Nephron progenitor cell (in vitro differentiated cells): ENCODE data around the gene ZGRF1.
"Not testable (repeated sequence)": the region's sequence is repeated elsewhere in the genome, so short reads cannot be mapped to it uniquely, and the experiment has no call there.

Experiments used
- DNase-seq: peaks from one replicate; pipeline ENCODE4 v3.0.0; 2021
- H3K27ac Mint-ChIP-seq: 2 replicates; pipeline ENCODE4 v1.8.0; 2021; ENCODE audit warnings: mild to moderate bottlenecking, moderate library complexity, mixed read lengths
- H3K27me3 Mint-ChIP-seq: 2 replicates; pipeline ENCODE4 v1.8.0; 2021; ENCODE audit warnings: mild to moderate bottlenecking, low read depth, mixed read lengths; ENCODE audit not compliant: poor library complexity
- H3K36me3 Mint-ChIP-seq: 2 replicates; pipeline ENCODE4 v1.8.0; 2021; ENCODE audit warnings: low read depth, mixed read lengths
- H3K4me1 Mint-ChIP-seq: 2 replicates; pipeline ENCODE4 v1.8.0; 2021; ENCODE audit warnings: mixed read lengths
- H3K4me3 Mint-ChIP-seq: 2 replicates; pipeline ENCODE4 v1.8.0; 2021; ENCODE audit warnings: mild to moderate bottlenecking, moderate library complexity, mixed read lengths
- H3K9me3 Mint-ChIP-seq: 2 replicates; pipeline ENCODE4 v1.8.0; 2021; ENCODE audit warnings: mild to moderate bottlenecking, moderate library complexity, mixed read lengths
- TF ChIP-seq, protein P1 (sequence below): fragments of 200-600 bp; sonication (generic); IDR thresholded peaks from 2 replicates; pipeline ENCODE4 v1.5.0; 2021; ENCODE audit warnings: antibody characterized with exemption

Gene ZGRF1

DNA sequence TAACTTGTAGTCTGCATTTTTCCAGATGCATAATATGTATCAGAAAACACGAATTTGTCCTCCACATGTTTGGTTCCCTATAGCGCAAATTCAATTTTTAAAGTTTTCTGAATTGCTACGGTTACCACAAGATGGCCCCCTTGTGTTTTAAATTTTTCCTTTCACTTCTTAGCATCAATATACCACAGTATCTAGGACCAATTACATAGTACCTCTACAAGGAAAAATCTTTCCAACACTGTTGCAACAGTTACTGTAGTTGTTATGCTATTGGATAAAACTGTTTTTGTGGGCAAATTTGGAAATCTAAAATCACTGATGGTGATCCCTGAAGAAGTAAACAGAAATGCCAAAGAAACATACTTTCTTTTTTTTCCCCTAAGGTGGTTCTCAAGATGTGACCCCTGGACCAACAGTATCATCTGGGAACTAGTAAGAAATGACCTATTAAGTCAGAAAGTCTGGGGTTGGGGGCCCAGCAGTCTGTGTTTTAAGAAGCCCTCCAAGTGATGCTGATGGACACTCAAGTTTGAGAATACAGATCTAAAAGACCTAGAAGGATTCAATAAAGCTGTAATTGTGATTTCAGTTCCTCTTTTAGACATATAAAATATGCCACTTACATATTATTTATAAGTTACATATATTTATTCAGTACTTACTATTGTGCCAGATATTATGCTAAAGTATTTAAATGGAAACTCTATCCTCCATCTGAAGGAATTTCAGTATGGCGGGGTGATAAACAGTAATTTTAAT is 3.1 kb downstream of the ZGRF1 start:
- Mint-ChIP-seq H3K27me3 (no peaks in the 10 kb centered on the region), H3K4me3 (no peak overlapping the region), H3K27ac (no peak overlapping the region), H3K4me1 (peaks cover 5% of the 10 kb centered on the region), H3K36me3 (peaks cover 3% of the 10 kb centered on the region), H3K9me3 (no peaks in the 10 kb centered on the region)
- TF ChIP-seq, protein P1, sequence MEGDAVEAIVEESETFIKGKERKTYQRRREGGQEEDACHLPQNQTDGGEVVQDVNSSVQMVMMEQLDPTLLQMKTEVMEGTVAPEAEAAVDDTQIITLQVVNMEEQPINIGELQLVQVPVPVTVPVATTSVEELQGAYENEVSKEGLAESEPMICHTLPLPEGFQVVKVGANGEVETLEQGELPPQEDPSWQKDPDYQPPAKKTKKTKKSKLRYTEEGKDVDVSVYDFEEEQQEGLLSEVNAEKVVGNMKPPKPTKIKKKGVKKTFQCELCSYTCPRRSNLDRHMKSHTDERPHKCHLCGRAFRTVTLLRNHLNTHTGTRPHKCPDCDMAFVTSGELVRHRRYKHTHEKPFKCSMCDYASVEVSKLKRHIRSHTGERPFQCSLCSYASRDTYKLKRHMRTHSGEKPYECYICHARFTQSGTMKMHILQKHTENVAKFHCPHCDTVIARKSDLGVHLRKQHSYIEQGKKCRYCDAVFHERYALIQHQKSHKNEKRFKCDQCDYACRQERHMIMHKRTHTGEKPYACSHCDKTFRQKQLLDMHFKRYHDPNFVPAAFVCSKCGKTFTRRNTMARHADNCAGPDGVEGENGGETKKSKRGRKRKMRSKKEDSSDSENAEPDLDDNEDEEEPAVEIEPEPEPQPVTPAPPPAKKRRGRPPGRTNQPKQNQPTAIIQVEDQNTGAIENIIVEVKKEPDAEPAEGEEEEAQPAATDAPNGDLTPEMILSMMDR = peak; percentile 54
- DNase-seq = no peak

DNA sequence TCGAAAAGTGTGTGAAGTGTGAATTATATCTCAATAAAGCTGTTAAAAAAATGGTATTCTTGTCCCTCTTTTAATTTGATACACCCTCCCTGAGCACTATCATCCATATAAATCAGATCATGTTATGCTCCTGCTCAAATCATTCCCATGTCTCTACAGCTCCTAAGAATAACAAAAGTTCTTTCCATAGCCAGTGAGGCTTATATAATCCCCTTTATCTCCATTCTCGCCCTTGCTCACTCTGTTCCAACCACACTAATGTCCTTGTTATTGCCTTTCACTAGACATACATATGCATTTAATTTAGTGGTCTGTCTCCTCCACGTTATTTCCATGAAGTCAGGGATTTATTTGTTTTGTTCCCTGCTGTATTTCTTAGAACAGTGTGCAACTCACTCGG is 10.5 kb downstream of the ZGRF1 start:
- H3K4me1 Mint-ChIP-seq = no peaks in the 10 kb centered on the region
- no peaks in the 10 kb centered on the region for H3K27me3 Mint-ChIP-seq
- H3K27ac Mint-ChIP-seq = no peak overlapping the region
- no peaks in the 10 kb centered on the region for H3K9me3 Mint-ChIP-seq
- peaks cover 34% of the 10 kb centered on the region for H3K36me3 Mint-ChIP-seq
- TF ChIP-seq, protein P1 = no peak
- no peak overlapping the region for H3K4me3 Mint-ChIP-seq
- no peak for DNase-seq

DNA sequence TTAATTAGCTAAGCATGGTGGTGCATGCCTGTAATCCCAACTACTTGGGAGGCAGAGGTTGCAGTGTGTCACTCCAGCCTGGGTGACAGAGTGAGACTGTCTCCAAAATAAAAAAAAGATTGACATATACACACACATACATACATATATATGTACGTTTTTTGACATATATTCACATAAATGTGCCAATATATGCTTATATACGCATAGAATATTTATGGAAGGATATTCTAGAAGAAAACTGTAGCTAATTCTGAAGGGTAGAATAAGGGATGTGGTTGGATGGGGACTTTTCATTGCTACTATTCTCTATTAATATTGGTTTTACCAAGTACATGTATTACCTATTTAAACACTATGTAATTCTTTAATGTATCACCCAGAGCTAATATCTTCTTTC is 19.7 kb downstream of the ZGRF1 start:
- no peaks in the 10 kb centered on the region for H3K4me1 Mint-ChIP-seq
- DNase-seq = no peak
- TF ChIP-seq, protein P1 = no peak
- no peaks in the 10 kb centered on the region for H3K9me3 Mint-ChIP-seq
- H3K4me3 Mint-ChIP-seq = no peak overlapping the region
- H3K36me3 Mint-ChIP-seq = peaks cover 47% of the 10 kb centered on the region
- H3K27me3 Mint-ChIP-seq = peaks cover 3% of the 10 kb centered on the region
- H3K27ac Mint-ChIP-seq = no peak overlapping the region

DNA sequence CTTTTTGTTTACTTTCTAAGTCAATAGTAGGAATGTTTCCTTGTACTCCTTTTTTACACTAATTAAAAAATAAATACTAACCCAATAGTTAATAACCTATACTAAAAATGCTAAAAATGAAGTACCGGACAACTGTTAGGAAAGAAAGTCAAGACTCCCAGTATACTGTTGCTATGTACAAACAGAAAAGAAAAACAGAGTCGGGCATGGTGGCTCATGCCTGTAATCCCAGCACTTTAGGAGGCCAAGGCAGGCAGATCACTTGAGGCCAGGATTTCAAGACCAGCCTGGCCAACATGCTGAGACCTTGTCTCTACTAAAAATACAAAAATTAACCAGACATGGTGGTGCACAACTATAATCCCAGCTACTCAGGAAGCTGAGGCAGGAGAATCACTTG is 23.9 kb downstream of the ZGRF1 start:
- DNase-seq, H3K27me3 Mint-ChIP-seq, H3K4me1 Mint-ChIP-seq, H3K27ac Mint-ChIP-seq, H3K4me3 Mint-ChIP-seq, H3K9me3 Mint-ChIP-seq: not testable (repeated sequence)
- H3K36me3 Mint-ChIP-seq = peaks cover 44% of the 10 kb centered on the region

DNA sequence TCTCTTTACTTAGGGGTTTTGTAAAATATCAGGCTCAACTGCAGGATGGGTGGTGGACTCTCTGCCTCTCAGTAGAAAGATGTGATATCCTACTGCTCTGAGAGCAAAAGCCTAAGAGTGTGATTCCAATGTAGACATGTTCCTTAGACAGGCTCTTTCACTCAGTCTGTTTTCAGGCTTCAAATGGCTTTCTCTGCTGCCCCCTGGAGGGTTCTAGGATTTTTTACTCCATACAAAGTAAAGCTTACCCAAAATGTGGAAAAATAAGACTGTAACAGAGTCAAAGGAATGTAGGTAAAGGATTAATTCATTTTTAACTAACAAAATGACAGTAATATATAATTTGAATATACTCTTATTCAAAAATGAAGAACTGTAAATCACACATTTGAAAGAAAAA is 32.1 kb downstream of the ZGRF1 start:
- H3K4me3 Mint-ChIP-seq = no peak overlapping the region
- H3K4me1 Mint-ChIP-seq = no peaks in the 10 kb centered on the region
- no peaks in the 10 kb centered on the region for H3K27me3 Mint-ChIP-seq
- peak; percentile 50 for DNase-seq
- TF ChIP-seq, protein P1 = peak; percentile 67
- no peaks in the 10 kb centered on the region for H3K9me3 Mint-ChIP-seq
- H3K36me3 Mint-ChIP-seq = peaks cover 28% of the 10 kb centered on the region
- no peak overlapping the region for H3K27ac Mint-ChIP-seq

DNA sequence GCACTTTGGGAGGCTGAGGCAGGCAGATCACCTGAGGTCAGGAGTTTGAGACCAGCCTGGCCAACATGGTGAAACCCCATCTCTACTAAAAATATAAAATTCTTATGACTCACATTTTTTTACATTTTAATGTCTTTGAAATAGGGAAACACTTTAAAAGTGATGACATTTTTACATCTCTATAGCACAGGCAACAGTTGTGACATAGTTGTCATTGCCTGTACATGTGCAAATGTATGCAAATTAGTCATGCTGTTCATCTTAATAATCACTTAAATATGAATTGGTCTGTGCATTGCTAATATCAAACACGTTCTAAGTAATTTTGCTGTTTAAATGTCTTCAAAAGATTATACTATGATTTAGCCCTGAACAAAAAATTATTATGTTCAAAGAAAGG is 41.7 kb downstream of the ZGRF1 start:
- Mint-ChIP-seq H3K36me3 (peaks cover 52% of the 10 kb centered on the region), H3K9me3 (peaks cover 11% of the 10 kb centered on the region), H3K4me3 (no peak overlapping the region), H3K27me3 (no peaks in the 10 kb centered on the region), H3K4me1 (no peaks in the 10 kb centered on the region), H3K27ac (no peak overlapping the region)
- no peak for DNase-seq
- TF ChIP-seq, protein P1 = no peak
